ENCODE data around the gene OR2T10. TPM values are rescaled to one million over a fixed set of nuclear protein-coding genes. Genes with fewer than 3 reads are reported as not detected.

The OR2T10 gene
- polyA plus RNA-seq, 3 donors, result not detected

DNA sequence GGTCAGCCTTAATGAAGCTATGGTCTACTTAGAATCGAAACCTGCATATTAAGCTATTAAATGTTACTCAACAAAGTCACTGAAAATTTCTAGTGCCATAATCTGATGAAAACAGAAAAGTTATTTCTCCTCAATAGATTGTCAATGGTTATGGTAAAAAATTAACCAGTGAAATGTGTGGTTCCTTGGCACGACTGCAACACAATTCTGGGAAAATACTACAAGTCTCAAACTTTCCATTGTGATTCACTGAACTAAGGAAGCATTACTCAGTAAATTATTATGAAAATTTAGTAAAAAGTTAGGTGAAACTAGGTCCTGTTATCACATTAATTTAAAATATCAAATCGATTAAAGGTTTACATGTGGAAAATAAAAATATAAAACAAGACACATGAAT lies 12.8 kb upstream of the OR2T10 start:
- H3K9me3 Mint-ChIP-seq, result no peaks in the 10 kb centered on the region
- H3K36me3 Mint-ChIP-seq, result no peaks in the 10 kb centered on the region
- no peak overlapping the region for H3K27ac Mint-ChIP-seq
- H3K36me3 ChIP-seq (replicated peaks in 1 of 2; ENCODE audit: control insufficient read depth in 1 of 2, insufficient read depth in 2 of 2, low read length in 2 of 2), result no peaks in the 10 kb centered on the region
- no peak overlapping the region for H3K4me3 Mint-ChIP-seq
- no CpG with 5 or more reads among the region's 3 CpGs for WGBS (ENCODE audit: insufficient coverage)
- H3K27ac ChIP-seq (ENCODE audit: low read depth in 1 of 2, low read length in 2 of 2), result no peak overlapping the region
- no peak overlapping the region for H3K9ac ChIP-seq (ENCODE audit: insufficient read depth, low read length, poor library complexity, severe bottlenecking)
- intact Hi-C loops (cut with micrococcal nuclease), result no loop called here
- no peaks in the 10 kb centered on the region for H3K9me3 ChIP-seq (replicated peaks in 1 of 2; ENCODE audit: control insufficient read depth in 1 of 2, insufficient read depth in 1 of 2, low read length in 2 of 2)
- no peak overlapping the region for H2AFZ ChIP-seq (ENCODE audit: insufficient read depth, low read depth, low read length, poor library complexity, severe bottlenecking)
- DNase-seq, result no peak
- no peaks in the 10 kb centered on the region for H3K27me3 ChIP-seq (ENCODE audit: control insufficient read depth in 2 of 2, insufficient read depth in 2 of 2, low read length in 2 of 2)
- TF ChIP-seq CTCF (IDR thresholded peaks at IDR 0.05), result no peak
- H3K4me3 ChIP-seq (replicated peaks in 1 of 3; ENCODE audit: low read depth in 2 of 3, low read length in 3 of 3), result no peak overlapping the region
- peaks cover 2% of the 10 kb centered on the region for H3K4me1 Mint-ChIP-seq
- no peaks in the 10 kb centered on the region for H4K20me1 ChIP-seq (ENCODE audit: insufficient read depth, low read length)
- H3K4me1 ChIP-seq (ENCODE audit: control insufficient read depth in 1 of 2, insufficient read depth in 2 of 2, low read length in 2 of 2), result no peaks in the 10 kb centered on the region
- no peak overlapping the region for H3K4me2 ChIP-seq (replicated peaks; ENCODE audit: extremely low read depth, low read length, poor library complexity, severe bottlenecking)
- peaks cover 0 to 4% (median 1%) of the 10 kb centered on the region in 3 donors for H3K27me3 Mint-ChIP-seq (ENCODE audit: low read depth in 3 of 3)
- no peaks in the 10 kb centered on the region for H3K79me2 ChIP-seq (ENCODE audit: insufficient read depth, low read length)

DNA sequence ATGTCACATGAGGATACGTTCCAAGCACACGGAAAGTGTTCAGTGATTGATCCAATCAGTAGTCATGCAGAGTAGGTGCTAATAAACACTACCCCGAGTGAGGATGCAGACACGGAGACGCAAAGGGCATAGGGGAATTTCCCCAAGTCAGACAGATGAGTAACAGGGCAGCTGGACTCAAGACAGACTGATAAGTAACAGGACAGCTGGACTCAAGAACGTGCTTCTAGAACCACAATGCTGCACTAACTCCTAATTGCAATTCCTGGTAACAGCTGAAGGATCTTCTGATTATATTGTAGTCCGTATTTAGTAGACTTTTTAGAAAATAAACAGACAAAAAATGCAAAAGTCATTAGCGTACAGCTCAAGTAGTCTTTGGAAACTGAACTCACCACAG lies 1.9 kb upstream of the OR2T10 start:
- 94% methylated on average over 5 of the region's 8 CpGs for WGBS (ENCODE audit: insufficient coverage)
- H3K27me3 Mint-ChIP-seq (ENCODE audit: low read depth in 3 of 3), result peaks cover 0 to 1% (median 0%) of the 10 kb centered on the region in 3 donors
- no peak overlapping the region for H3K4me3 ChIP-seq (replicated peaks in 1 of 3; ENCODE audit: low read depth in 2 of 3, low read length in 3 of 3)

More for the DNA sequence above, 1.9 kb upstream of the OR2T10 start:
- no peak for DNase-seq
- Mint-ChIP-seq H3K4me1 (peaks cover 3% of the 10 kb centered on the region), H3K27ac (no peak overlapping the region), H3K4me3 (no peak overlapping the region), H3K36me3 (no peaks in the 10 kb centered on the region), H3K9me3 (peaks cover 0 to 8% (median 0%) of the 10 kb centered on the region in 7 donors)
- Histone ChIP-seq H3K79me2 (ENCODE audit: insufficient read depth, low read length) (no peaks in the 10 kb centered on the region), H4K20me1 (ENCODE audit: insufficient read depth, low read length) (no peaks in the 10 kb centered on the region), H3K9me3 (replicated peaks in 1 of 2; ENCODE audit: control insufficient read depth in 1 of 2, insufficient read depth in 1 of 2, low read length in 2 of 2) (no peaks in the 10 kb centered on the region), H3K4me1 (ENCODE audit: control insufficient read depth in 1 of 2, insufficient read depth in 2 of 2, low read length in 2 of 2) (no peaks in the 10 kb centered on the region), H2AFZ (ENCODE audit: insufficient read depth, low read depth, low read length, poor library complexity, severe bottlenecking) (no peak overlapping the region), H3K36me3 (replicated peaks in 1 of 2; ENCODE audit: control insufficient read depth in 1 of 2, insufficient read depth in 2 of 2, low read length in 2 of 2) (no peaks in the 10 kb centered on the region), H3K27me3 (ENCODE audit: control insufficient read depth in 2 of 2, insufficient read depth in 2 of 2, low read length in 2 of 2) (no peaks in the 10 kb centered on the region), H3K9ac (ENCODE audit: insufficient read depth, low read length, poor library complexity, severe bottlenecking) (no peak overlapping the region), H3K4me2 (replicated peaks; ENCODE audit: extremely low read depth, low read length, poor library complexity, severe bottlenecking) (no peak overlapping the region), H3K27ac (ENCODE audit: low read depth in 1 of 2, low read length in 2 of 2) (no peak overlapping the region)
- no peak for TF ChIP-seq CTCF (IDR thresholded peaks at IDR 0.05)
- intact Hi-C loops (cut with micrococcal nuclease), result no loop called here

Measured in CD14-positive monocyte (primary cell).